PFSK-1 (cell line): ENCODE results near the gene RNF151. TPM values are rescaled to one million over a fixed set of nuclear protein-coding genes. Genes with fewer than 3 reads are reported as not detected.

Experiments
- FOXP2 ChIP-seq: optimal IDR thresholded peaks from 2 replicates; pipeline ENCODE3; 2011; ENCODE audit warnings: borderline replicate concordance, control low read depth, inconsistent platforms; ENCODE audit not compliant: insufficient read depth; ENCODE audit errors: extremely low read length, extremely low read depth
- POLR2AphosphoS5 ChIP-seq: IDR thresholded peaks from 2 replicates; pipeline ENCODE4 v1.6.1; 2012; ENCODE audit warnings: low read depth, mild to moderate bottlenecking, control low read depth, low read length, moderate library complexity
- SIN3A ChIP-seq: IDR thresholded peaks from 2 replicates; pipeline ENCODE4 v1.6.1; 2012; ENCODE audit warnings: mild to moderate bottlenecking, low read length, moderate library complexity, borderline replicate concordance; ENCODE audit not compliant: insufficient read depth
- TAF1 ChIP-seq: IDR thresholded peaks from 2 replicates; pipeline ENCODE4 v1.6.1; 2012; ENCODE audit warnings: low read length, control low read depth, borderline replicate concordance; ENCODE audit not compliant: insufficient read depth
- polyA plus RNA-seq: library from polyadenylated mRNA; unstranded; fragments of >200 nt; gene quantifications from one replicate; pipeline ENCODE4 v1.2.1, GENCODE V29; 2012; ENCODE audit warnings: low read depth, missing spikeins; ENCODE audit not compliant: insufficient read length
- TF ChIP-seq, protein P1 (sequence below), 2 experiments: IDR thresholded peaks; 2 replicates each; pipeline versions ENCODE4 v1.6.1 to v1.8.0; 2011 to 2012; ENCODE audit warnings: low read depth in 2 of 2, low read length in 2 of 2, control low read depth in 1 of 2, inconsistent platforms in 1 of 2, mild to moderate bottlenecking in 1 of 2, moderate library complexity in 1 of 2; ENCODE audit not compliant: insufficient read depth in 1 of 2

RNF151 gene, protein sequence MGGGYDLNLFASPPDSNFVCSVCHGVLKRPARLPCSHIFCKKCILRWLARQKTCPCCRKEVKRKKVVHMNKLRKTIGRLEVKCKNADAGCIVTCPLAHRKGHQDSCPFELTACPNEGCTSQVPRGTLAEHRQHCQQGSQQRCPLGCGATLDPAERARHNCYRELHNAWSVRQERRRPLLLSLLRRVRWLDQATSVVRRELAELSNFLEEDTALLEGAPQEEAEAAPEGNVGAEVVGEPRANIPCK
- polyA plus RNA-seq, result not detected

GRCh38 chr16:1966460-1966859 is at the start of gene RNF151:
TSS of gene RNF151 (plus strand) at chr16:1966856. CDS start at chr16:1966882, 26 bp downstream.
- TF ChIP-seq POLR2AphosphoS5, result no peak
- TF ChIP-seq, protein P1, sequence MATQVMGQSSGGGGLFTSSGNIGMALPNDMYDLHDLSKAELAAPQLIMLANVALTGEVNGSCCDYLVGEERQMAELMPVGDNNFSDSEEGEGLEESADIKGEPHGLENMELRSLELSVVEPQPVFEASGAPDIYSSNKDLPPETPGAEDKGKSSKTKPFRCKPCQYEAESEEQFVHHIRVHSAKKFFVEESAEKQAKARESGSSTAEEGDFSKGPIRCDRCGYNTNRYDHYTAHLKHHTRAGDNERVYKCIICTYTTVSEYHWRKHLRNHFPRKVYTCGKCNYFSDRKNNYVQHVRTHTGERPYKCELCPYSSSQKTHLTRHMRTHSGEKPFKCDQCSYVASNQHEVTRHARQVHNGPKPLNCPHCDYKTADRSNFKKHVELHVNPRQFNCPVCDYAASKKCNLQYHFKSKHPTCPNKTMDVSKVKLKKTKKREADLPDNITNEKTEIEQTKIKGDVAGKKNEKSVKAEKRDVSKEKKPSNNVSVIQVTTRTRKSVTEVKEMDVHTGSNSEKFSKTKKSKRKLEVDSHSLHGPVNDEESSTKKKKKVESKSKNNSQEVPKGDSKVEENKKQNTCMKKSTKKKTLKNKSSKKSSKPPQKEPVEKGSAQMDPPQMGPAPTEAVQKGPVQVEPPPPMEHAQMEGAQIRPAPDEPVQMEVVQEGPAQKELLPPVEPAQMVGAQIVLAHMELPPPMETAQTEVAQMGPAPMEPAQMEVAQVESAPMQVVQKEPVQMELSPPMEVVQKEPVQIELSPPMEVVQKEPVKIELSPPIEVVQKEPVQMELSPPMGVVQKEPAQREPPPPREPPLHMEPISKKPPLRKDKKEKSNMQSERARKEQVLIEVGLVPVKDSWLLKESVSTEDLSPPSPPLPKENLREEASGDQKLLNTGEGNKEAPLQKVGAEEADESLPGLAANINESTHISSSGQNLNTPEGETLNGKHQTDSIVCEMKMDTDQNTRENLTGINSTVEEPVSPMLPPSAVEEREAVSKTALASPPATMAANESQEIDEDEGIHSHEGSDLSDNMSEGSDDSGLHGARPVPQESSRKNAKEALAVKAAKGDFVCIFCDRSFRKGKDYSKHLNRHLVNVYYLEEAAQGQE (IDR thresholded peaks at IDR 0.05; ENCODE audit: insufficient read depth in 1 of 2, low read depth in 2 of 2, low read length in 2 of 2), result no peak
- TF ChIP-seq SIN3A, result no peak
- TF ChIP-seq FOXP2, result no peak
- no peak for TF ChIP-seq TAF1

DNA sequence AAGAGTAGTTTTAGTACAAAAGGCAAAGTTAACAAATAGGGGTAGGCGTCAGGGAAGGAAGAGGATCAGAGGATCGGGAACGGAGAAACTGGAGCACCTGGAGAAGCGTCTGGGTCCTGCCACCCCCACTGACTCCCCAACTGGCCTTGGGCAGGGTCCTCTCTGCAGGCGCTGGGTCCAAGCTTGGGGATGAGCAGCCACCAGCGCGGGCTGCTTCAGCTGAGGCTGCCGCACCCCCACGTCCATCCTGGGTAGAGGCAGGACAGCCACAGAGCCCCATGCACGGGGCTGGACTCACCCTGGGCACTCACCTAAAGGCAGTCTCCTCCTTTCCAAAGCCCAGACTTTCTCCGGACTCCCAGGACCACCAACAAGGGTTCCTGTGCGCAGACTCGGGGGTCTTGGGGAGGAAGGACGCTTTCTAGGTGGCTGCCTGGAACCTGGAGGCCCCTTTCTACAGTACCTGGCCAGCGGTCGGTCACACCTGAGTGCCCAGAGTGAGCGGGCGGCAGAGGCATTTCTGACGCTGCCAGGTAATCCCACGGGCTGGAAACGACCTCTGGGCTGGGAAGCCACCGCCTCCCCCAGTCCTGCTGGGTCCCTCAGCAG is 49.5 kb upstream of the RNF151 start:
- no peak for TF ChIP-seq POLR2AphosphoS5
- TF ChIP-seq, protein P1 (IDR thresholded peaks at IDR 0.05; ENCODE audit: insufficient read depth in 1 of 2, low read depth in 2 of 2, low read length in 2 of 2), result no peak
- no peak for TF ChIP-seq TAF1
- TF ChIP-seq FOXP2, result no peak
- TF ChIP-seq SIN3A, result no peak

GRCh38 chr16:1917665-1918350 is 48.8 kb upstream of the RNF151 start:
- TF ChIP-seq SIN3A (no peak), TAF1 (no peak), POLR2AphosphoS5 (no peak), FOXP2 (no peak)
- TF ChIP-seq, protein P1 (IDR thresholded peaks at IDR 0.05; ENCODE audit: insufficient read depth in 1 of 2, low read depth in 2 of 2, low read length in 2 of 2), result no peak

GRCh38 chr16:1918351-1919326 is 48.0 kb upstream of the RNF151 start, which contains the start of gene HS3ST6:
TSS of gene HS3ST6 (minus strand) at chr16:1918415. CDS start at chr16:1918323, 92 bp downstream.
- TF ChIP-seq FOXP2, result no peak
- no peak for TF ChIP-seq SIN3A
- TF ChIP-seq POLR2AphosphoS5, result no peak
- no peak for TF ChIP-seq TAF1
- TF ChIP-seq, protein P1 (IDR thresholded peaks at IDR 0.05; ENCODE audit: insufficient read depth in 1 of 2, low read depth in 2 of 2, low read length in 2 of 2), result no peak
